Endothelial cell of umbilical vein (primary cell): Measurements from ENCODE around the gene RXFP1. TPM values are rescaled to one million over a fixed set of nuclear protein-coding genes. Genes with fewer than 3 reads are reported as not detected.

Experiments used
- BruUV-seq: library from RNA; stranded (reverse); fragments of 400-500 nt; replicated peaks from 2 replicates; lab custom pipeline; 2021; lab: Mats Ljungman, UMichigan
- CTCF ChIA-PET: fragments of 300-600, 350-600 bp; sonication (Branson Sonifier 250); formaldehyde crosslinking; loops from one replicate; lab custom pipeline; 2021; ENCODE audit warnings: antibody characterized with exemption, inconsistent platforms; lab: Charles Lee
- POLR2A ChIA-PET: fragments of 300-600, 350-600 bp; sonication (Branson Sonifier 250); formaldehyde crosslinking; loops from one replicate; lab custom pipeline; 2021; ENCODE audit warnings: antibody characterized with exemption, inconsistent platforms; lab: Charles Lee
- DNase-seq: peaks from one replicate; pipeline ENCODE4 v3.0.0-alpha.2; 2011; ENCODE audit warnings: low read depth, low spot score
- FAIRE-seq: peaks from 2 replicates; lab custom pipeline; 2011; peaks lifted over from hg19 to GRCh38; lab: Jason Lieb, UNC
- H2AFZ ChIP-seq: 2 replicates; pipeline ENCODE4 v1.6.0; 2012; ENCODE audit warnings: low read depth, low read length, control low read depth, inconsistent platforms
- H3K27ac ChIP-seq: 2 replicates; pipeline ENCODE4 v1.5.1; 2011; ENCODE audit warnings: low read depth, mild to moderate bottlenecking, control low read depth, low read length, moderate library complexity; ENCODE audit not compliant: insufficient read depth
- H3K27me3 ChIP-seq, 2 experiments: 2 replicates each; pipeline versions ENCODE4 v1.6.0 to v1.6.1; 2011; ENCODE audit warnings: low read length in 2 of 2, mixed read lengths in 1 of 2; ENCODE audit not compliant: control insufficient read depth in 2 of 2, insufficient read depth in 2 of 2
- H3K36me3 ChIP-seq, 2 experiments: 2 replicates in 1 of 2; 3 replicates in 1 of 2; pipeline ENCODE4 v1.5.1; 2011; ENCODE audit warnings: low read length in 2 of 2, mild to moderate bottlenecking in 1 of 2, moderate library complexity in 1 of 2; ENCODE audit not compliant: control insufficient read depth in 2 of 2, insufficient read depth in 2 of 2; ENCODE audit errors: extremely low read depth in 1 of 2
- H3K4me1 ChIP-seq: 3 replicates; pipeline ENCODE4 v1.5.1; 2011; ENCODE audit warnings: mild to moderate bottlenecking, low read length; ENCODE audit not compliant: control insufficient read depth, insufficient read depth; ENCODE audit errors: extremely low read depth
- H3K4me2 ChIP-seq: 2 replicates; pipeline ENCODE4 v1.6.1; 2011; ENCODE audit warnings: low read length, control low read depth, mixed read lengths; ENCODE audit not compliant: insufficient read depth
- H3K4me3 ChIP-seq, 3 experiments: fragments of 200-600 bp in 1 of 3; sonication (generic), shearing (Covaris generic) in 1 of 3; replicated peaks in 1 of 3; 2 replicates each; pipeline ENCODE4 v1.5.1; 2011 to 2016; ENCODE audit warnings: control low read depth in 3 of 3, low read length in 3 of 3, mild to moderate bottlenecking in 2 of 3, inconsistent platforms in 1 of 3, low read depth in 1 of 3, moderate library complexity in 1 of 3; ENCODE audit not compliant: insufficient read depth in 1 of 3
- H3K79me2 ChIP-seq: 2 replicates; pipeline ENCODE4 v1.6.0; 2012; ENCODE audit warnings: low read length, inconsistent platforms; ENCODE audit not compliant: control insufficient read depth, insufficient read depth
- H3K9ac ChIP-seq: replicated peaks from 2 replicates; pipeline ENCODE3; 2011; ENCODE audit warnings: low read length, control low read depth; ENCODE audit not compliant: insufficient read depth; ENCODE audit errors: extremely low read depth
- H3K9me1 ChIP-seq: replicated peaks from 3 replicates; pipeline ENCODE4 v1.6.0; 2011; ENCODE audit warnings: mild to moderate bottlenecking, low read length; ENCODE audit not compliant: control insufficient read depth, insufficient read depth; ENCODE audit errors: extremely low read depth
- H3K9me3 ChIP-seq: replicated peaks from 2 replicates; pipeline ENCODE4 v1.5.1; 2012; ENCODE audit warnings: low read length, inconsistent platforms; ENCODE audit not compliant: control insufficient read depth, insufficient read depth
- H4K20me1 ChIP-seq: replicated peaks from 2 replicates; pipeline ENCODE3; 2011; ENCODE audit warnings: mild to moderate bottlenecking, low read length; ENCODE audit not compliant: control insufficient read depth, insufficient read depth; ENCODE audit errors: extremely low read depth
- GATA2 ChIP-seq: IDR thresholded peaks from 2 replicates; pipeline ENCODE4 v1.7.0; 2011; ENCODE audit warnings: low read depth, mild to moderate bottlenecking, moderate library complexity, mixed read lengths, low read length; ENCODE audit not compliant: insufficient read length, insufficient read depth
- MYC ChIP-seq: IDR thresholded peaks from one replicate; pipeline ENCODE4 v1.6.1; 2011; ENCODE audit warnings: mild to moderate bottlenecking, low read depth, low read length
- POLR2AphosphoS5 ChIP-seq: IDR thresholded peaks from 2 replicates; pipeline ENCODE4 v1.6.1; 2012; ENCODE audit warnings: low read depth, mild to moderate bottlenecking, control low read depth, low read length, moderate library complexity; ENCODE audit not compliant: insufficient read depth
- dilution Hi-C: fragments of 300-500 bp; cut with MboI; formaldehyde crosslinking; loops from one replicate; pipeline ENCODE4 v1.15.0; 2019; ENCODE audit warnings: low sequenced_read_pairs; ENCODE audit not compliant: extremely low pct_ligation_motif_present
- intact Hi-C: fragments of 100-400 bp; cut with micrococcal nuclease; formaldehyde crosslinking; loops from one replicate; pipeline ENCODE4 v1.10.0; 2022
- polyA plus RNA-seq, 4 experiments: library from polyadenylated mRNA; depleted of rRNA in 3 of 4; stranded (reverse) in 3 of 4; unstranded in 1 of 4; fragments of >200 nt; gene quantifications; 2 replicates each; pipeline versions ENCODE4 v1.2.1 to v1.2.3, GENCODE V29; 2011 to 2012; ENCODE audit warnings: missing spikeins in 1 of 4
- total RNA-seq: library from RNA; stranded (reverse); gene quantifications from 2 replicates; pipeline ENCODE4 v1.2.3, GENCODE V29; 2021
- TF ChIP-seq, protein P1 (sequence below): IDR thresholded peaks from 2 replicates; pipeline ENCODE4 v1.6.1; 2011; ENCODE audit not compliant: insufficient read depth, insufficient read length
- TF ChIP-seq, protein P2 (sequence below), 2 donors: IDR thresholded peaks; 1 replicate in 1 of 2; 2 replicates in 1 of 2; pipeline ENCODE4 v1.5.1; 2011; ENCODE audit warnings: low read length in 2 of 2, mild to moderate bottlenecking in 2 of 2, moderate library complexity in 2 of 2, control low read depth in 1 of 2, inconsistent platforms in 1 of 2, low read depth in 1 of 2; ENCODE audit not compliant: insufficient read depth in 1 of 2; ENCODE audit errors: extremely low read depth in 1 of 2

Gene RXFP1
- total and polyA plus RNA-seq, 2 donors (not counting 3 experiments of a cell fraction or from before 2014, with no cell fraction given) = not detected

GRCh38 chr4:158599765-158600498 is 78.2 kb downstream of the RXFP1 start:
- Histone ChIP-seq H4K20me1 (no peaks in the 10 kb centered on the region), H3K4me2 (no peak overlapping the region), H3K79me2 (no peaks in the 10 kb centered on the region), H3K9me3 (no peaks in the 10 kb centered on the region), H3K27ac (no peak overlapping the region), H3K27me3 (no peaks in the 10 kb centered on the region), H3K4me1 (no peaks in the 10 kb centered on the region), H3K36me3 (no peaks in the 10 kb centered on the region), H2AFZ (no peak overlapping the region), H3K9me1 (no peaks in the 10 kb centered on the region), H3K4me3 (no peak overlapping the region), H3K9ac (no peak overlapping the region)
- dilution Hi-C loops = no loop called here
- ChIA-PET POLR2A (no interaction called here), CTCF (no interaction called here)
- intact Hi-C loops = no loop called here
- no TSS peak for BruUV-seq
- DNase-seq (no peak), FAIRE-seq (peak; percentile 26)
- no peak for TF ChIP-seq POLR2AphosphoS5
- TF ChIP-seq, protein P1, sequence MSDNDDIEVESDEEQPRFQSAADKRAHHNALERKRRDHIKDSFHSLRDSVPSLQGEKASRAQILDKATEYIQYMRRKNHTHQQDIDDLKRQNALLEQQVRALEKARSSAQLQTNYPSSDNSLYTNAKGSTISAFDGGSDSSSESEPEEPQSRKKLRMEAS = no peak
- TF ChIP-seq, protein P2, sequence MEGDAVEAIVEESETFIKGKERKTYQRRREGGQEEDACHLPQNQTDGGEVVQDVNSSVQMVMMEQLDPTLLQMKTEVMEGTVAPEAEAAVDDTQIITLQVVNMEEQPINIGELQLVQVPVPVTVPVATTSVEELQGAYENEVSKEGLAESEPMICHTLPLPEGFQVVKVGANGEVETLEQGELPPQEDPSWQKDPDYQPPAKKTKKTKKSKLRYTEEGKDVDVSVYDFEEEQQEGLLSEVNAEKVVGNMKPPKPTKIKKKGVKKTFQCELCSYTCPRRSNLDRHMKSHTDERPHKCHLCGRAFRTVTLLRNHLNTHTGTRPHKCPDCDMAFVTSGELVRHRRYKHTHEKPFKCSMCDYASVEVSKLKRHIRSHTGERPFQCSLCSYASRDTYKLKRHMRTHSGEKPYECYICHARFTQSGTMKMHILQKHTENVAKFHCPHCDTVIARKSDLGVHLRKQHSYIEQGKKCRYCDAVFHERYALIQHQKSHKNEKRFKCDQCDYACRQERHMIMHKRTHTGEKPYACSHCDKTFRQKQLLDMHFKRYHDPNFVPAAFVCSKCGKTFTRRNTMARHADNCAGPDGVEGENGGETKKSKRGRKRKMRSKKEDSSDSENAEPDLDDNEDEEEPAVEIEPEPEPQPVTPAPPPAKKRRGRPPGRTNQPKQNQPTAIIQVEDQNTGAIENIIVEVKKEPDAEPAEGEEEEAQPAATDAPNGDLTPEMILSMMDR (IDR thresholded peaks at IDR 0.05; ENCODE audit: extremely low read depth in 1 of 2, insufficient read depth in 1 of 2, low read depth in 1 of 2, low read length in 2 of 2) = no peak
- no peak for TF ChIP-seq MYC
- TF ChIP-seq GATA2 = no peak
